Esophagus squamous epithelium (tissue), 5 donors: ENCODE results near the gene SPSB4. TPM values are rescaled to one million over a fixed set of nuclear protein-coding genes. Genes with fewer than 3 reads are reported as not detected.

Experiments
- DNase-seq: peaks from one replicate; lab custom pipeline; 2025; lab: John Stamatoyannopoulos, UW
- H3K27ac ChIP-seq, 4 donors: fragments of 200-600 bp; sonication (generic); one replicate each; pipeline ENCODE4 v1.5.1; 2016 to 2019; ENCODE audit warnings: mild to moderate bottlenecking in 1 of 4
- H3K27me3 ChIP-seq, 4 donors: fragments of 200-600 bp; sonication (generic); 1 replicate in 3 of 4; 2 replicates in 1 of 4; pipeline versions ENCODE4 v1.5.1 to v1.6.0; 2017 to 2021; ENCODE audit warnings: antibody characterized with exemption in 1 of 4
- H3K36me3 ChIP-seq, 3 donors: fragments of 200-600 bp; sonication (generic); one replicate each; pipeline ENCODE4 v1.5.1; 2016 to 2019
- H3K4me1 ChIP-seq, 3 donors: fragments of 200-600 bp; sonication (generic); one replicate each; pipeline ENCODE4 v1.5.1; 2017 to 2019
- H3K4me3 ChIP-seq, 4 donors: fragments of 200-600 bp; sonication (generic); 1 replicate in 3 of 4; 2 replicates in 1 of 4; pipeline ENCODE4 v1.5.1; 2016 to 2019; ENCODE audit warnings: mild to moderate bottlenecking in 2 of 4, moderate library complexity in 1 of 4
- H3K9me3 ChIP-seq, 3 donors: fragments of 200-600 bp; sonication (generic); one replicate each; pipeline ENCODE4 v1.5.1; 2016 to 2019
- POLR2A ChIP-seq, 4 donors: fragments of 450-650 bp; IDR thresholded peaks; one replicate each; pipeline ENCODE4 v1.6.1; 2017; ENCODE audit warnings: antibody characterized with exemption in 4 of 4, mild to moderate bottlenecking in 4 of 4, moderate library complexity in 3 of 4
- WGBS, 2 donors: methylation state at CpG; one replicate each; pipeline ENCODE4 v1.1.5; 2018; 5-methylcytosine and 5-hydroxymethylcytosine counted together
- intact Hi-C: fragments of 100-400 bp; cut with DNase I; formaldehyde crosslinking; loops from one replicate; pipeline ENCODE4 v1.15.0; 2022
- total RNA-seq, 4 donors: library from RNA; depleted of rRNA; stranded (reverse); fragments of >200 nt; gene quantifications; one replicate each; pipeline ENCODE4 v1.1.0, GENCODE V29; 2016
- TF ChIP-seq, protein P1 (sequence below), 6 experiments: fragments of 450-650 bp in 4 of 6; fragments of 200-600 bp in 2 of 6; sonication (generic) in 2 of 6; IDR thresholded peaks; one replicate each; pipeline ENCODE4 v1.5.1; 2016 to 2019; ENCODE audit warnings: antibody characterized with exemption in 6 of 6, mild to moderate bottlenecking in 4 of 6, moderate library complexity in 4 of 6
- donor health status: DM: yes; HTN: yes; CAD: no.

The SPSB4 gene
- total RNA-seq, 4 donors from 2014 or later: not detected

DNA sequence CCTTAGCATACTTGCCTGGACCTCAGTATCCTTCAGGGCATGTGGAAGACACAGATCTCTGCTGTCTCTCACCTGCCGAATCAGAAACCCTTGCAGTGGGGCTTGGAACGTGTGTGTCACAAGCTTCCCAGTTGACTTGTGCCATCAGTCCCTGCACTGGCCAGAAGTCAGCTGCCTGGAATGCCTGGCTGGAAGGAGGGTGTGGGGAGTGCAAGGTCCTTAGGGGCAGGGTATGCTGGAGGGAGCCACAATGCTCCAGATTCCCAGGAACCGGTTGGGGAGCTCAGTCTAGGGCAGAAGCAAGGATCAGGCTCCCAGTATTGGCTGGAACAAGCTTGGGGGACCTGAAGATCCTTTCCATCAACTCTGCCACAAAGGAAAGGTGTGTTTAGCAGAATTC is 27.1 kb downstream of the SPSB4 start:
- TF ChIP-seq, protein P1, sequence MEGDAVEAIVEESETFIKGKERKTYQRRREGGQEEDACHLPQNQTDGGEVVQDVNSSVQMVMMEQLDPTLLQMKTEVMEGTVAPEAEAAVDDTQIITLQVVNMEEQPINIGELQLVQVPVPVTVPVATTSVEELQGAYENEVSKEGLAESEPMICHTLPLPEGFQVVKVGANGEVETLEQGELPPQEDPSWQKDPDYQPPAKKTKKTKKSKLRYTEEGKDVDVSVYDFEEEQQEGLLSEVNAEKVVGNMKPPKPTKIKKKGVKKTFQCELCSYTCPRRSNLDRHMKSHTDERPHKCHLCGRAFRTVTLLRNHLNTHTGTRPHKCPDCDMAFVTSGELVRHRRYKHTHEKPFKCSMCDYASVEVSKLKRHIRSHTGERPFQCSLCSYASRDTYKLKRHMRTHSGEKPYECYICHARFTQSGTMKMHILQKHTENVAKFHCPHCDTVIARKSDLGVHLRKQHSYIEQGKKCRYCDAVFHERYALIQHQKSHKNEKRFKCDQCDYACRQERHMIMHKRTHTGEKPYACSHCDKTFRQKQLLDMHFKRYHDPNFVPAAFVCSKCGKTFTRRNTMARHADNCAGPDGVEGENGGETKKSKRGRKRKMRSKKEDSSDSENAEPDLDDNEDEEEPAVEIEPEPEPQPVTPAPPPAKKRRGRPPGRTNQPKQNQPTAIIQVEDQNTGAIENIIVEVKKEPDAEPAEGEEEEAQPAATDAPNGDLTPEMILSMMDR (IDR thresholded peaks at IDR 0.05): no peak
- no peak for TF ChIP-seq POLR2A (IDR thresholded peaks at IDR 0.05)
- Histone ChIP-seq H3K27me3 (peaks cover 0 to 61% (median 0%) of the 10 kb centered on the region in 4 donors), H3K27ac (no peak overlapping the region), H3K4me1 (peaks cover 11 to 20% (median 14%) of the 10 kb centered on the region in 3 donors), H3K36me3 (no peaks in the 10 kb centered on the region), H3K9me3 (no peaks in the 10 kb centered on the region), H3K4me3 (no peak overlapping the region)
- intact Hi-C loops: no loop called here
- WGBS, 2 donors: 60 to 80% methylated on average over 1 of the region's 3 CpGs
- DNase-seq: no peak

DNA sequence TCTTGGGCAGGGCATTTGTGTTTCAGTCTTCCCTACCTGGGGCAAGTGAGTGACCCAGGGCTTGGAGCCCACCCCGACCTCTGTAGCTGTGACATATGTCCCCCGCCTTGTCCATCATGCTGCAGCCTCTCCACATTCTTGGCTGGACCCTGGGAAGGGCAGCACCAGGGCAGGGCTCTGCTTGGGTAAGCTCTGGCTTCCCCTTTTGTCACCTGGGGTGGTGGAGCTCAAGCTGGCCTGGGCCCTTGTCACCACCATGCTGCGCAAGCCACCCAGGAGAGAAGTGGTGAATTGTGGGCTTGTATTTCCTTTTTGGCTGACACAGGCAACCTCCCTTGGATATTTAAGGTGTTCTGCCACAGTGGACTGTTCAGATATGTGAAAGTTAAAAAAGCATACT is 29.3 kb downstream of the SPSB4 start:
- Histone ChIP-seq H3K9me3 (no peaks in the 10 kb centered on the region), H3K4me3 (no peak overlapping the region), H3K36me3 (no peaks in the 10 kb centered on the region), H3K27ac (no peak overlapping the region), H3K27me3 (peaks cover 0 to 61% (median 0%) of the 10 kb centered on the region in 4 donors), H3K4me1 (peaks cover 11 to 20% (median 14%) of the 10 kb centered on the region in 3 donors)
- intact Hi-C loops: no loop called here
- TF ChIP-seq, protein P1 (IDR thresholded peaks at IDR 0.05): no peak
- no peak for TF ChIP-seq POLR2A (IDR thresholded peaks at IDR 0.05)
- 57% methylated on average over 1 of the region's 3 CpGs; no CpG with 5 or more reads in 1 of the 2 donors for WGBS, 2 donors
- no peak for DNase-seq

DNA sequence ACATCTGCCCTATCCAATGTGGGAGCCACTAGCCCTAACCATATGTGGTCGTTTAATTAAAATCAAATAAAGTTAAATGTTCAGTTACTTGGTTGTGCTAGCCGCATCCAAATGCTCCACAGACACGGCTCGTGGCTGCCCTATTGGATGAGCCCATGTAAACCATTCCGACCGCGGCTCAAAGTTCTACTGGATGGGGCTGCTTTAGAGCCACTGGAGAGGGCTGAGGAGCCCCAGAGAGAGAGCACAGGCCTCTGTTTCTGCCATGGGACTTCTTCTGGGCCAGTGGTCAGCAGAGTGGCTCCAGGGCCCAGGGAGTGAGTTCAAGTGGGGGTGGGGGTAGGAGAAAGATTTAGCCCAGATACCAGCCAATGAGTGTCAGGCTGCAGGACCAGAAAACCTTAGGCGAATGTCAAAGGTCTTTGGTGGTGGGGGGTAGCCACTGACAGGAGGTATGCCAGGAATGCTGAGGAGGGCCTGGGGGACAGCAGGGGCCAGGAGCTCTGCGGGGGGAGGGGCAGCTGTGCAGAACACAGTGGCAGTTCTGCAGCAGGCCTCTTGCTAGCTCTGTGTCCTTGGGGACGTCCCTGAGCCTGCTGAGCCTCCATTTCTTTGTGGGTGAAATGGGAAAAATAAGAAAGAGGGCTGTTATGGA is 30.1 kb downstream of the SPSB4 start:
- Histone ChIP-seq H3K4me3 (no peak overlapping the region), H3K4me1 (peaks cover 8 to 15% (median 10%) of the 10 kb centered on the region in 3 donors), H3K27ac (no peak overlapping the region), H3K9me3 (no peaks in the 10 kb centered on the region), H3K27me3 (peaks cover 0 to 68% (median 0%) of the 10 kb centered on the region in 4 donors), H3K36me3 (no peaks in the 10 kb centered on the region)
- TF ChIP-seq, protein P1 (IDR thresholded peaks at IDR 0.05): no peak
- TF ChIP-seq POLR2A (IDR thresholded peaks at IDR 0.05): no peak
- no peak for DNase-seq
- WGBS, 2 donors: 82 to 83% methylated on average over 9 to 10 of the region's 10 CpGs
- intact Hi-C loops: no loop called here

DNA sequence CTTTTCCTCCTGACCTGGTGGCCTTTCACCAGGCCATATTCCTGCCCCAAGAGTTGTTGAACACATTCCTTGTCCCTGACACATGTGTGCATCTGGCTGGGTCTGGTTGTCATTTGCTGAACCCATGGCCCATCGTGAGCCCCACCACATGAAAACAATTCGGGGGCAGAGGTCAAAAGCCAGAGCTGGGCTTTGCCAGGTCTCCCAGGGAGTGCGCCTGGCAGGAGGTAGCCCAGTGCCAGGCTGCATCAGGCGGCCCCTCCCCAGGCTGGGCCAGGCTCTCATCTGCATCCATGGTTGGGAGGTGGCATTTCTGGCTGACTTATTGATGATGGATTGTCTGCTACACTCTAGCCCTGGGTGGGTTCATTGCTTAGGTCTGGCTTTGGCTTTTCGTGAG is 30.9 kb downstream of the SPSB4 start:
- no peaks in the 10 kb centered on the region for H3K9me3 ChIP-seq
- intact Hi-C loops: no loop called here
- no peak for TF ChIP-seq POLR2A (IDR thresholded peaks at IDR 0.05)
- TF ChIP-seq, protein P1 (IDR thresholded peaks at IDR 0.05): no peak
- peaks cover 0 to 66% (median 0%) of the 10 kb centered on the region in 4 donors for H3K27me3 ChIP-seq
- peaks cover 2 to 7% (median 5%) of the 10 kb centered on the region in 3 donors for H3K4me1 ChIP-seq
- H3K36me3 ChIP-seq: no peaks in the 10 kb centered on the region
- no peak overlapping the region for H3K4me3 ChIP-seq
- 69 to 83% methylated on average over 2 of the region's 5 CpGs for WGBS, 2 donors
- DNase-seq: no peak
- H3K27ac ChIP-seq: no peak overlapping the region

DNA sequence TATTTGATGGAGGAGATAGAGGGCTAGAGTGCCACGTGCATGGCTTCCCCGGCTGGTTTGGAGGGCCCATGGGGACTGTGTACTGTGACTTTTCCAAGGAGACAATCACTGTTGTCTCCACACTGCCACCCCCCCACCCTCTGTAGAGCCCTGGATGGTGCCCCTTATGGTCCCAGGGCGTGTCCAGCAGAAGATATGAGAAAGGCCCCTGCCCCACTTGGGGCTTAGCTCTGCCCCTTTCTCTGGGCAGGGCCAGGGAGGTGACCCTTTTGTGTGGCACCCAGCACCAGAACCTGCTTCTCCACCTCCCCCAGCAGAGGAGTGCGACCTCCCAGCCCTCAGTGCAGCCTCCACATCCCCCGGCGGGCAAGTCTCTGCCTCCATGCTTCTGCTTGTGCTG is 32.1 kb downstream of the SPSB4 start:
- H3K4me3 ChIP-seq: no peak overlapping the region
- H3K4me1 ChIP-seq: no peaks in the 10 kb centered on the region
- TF ChIP-seq, protein P1 (IDR thresholded peaks at IDR 0.05): no peak
- no peak for TF ChIP-seq POLR2A (IDR thresholded peaks at IDR 0.05)
- no peaks in the 10 kb centered on the region for H3K36me3 ChIP-seq
- WGBS, 2 donors: 81 to 96% methylated on average over 4 to 6 of the region's 6 CpGs
- no peak overlapping the region for H3K27ac ChIP-seq
- DNase-seq: no peak
- intact Hi-C loops: no loop called here
- H3K9me3 ChIP-seq: no peaks in the 10 kb centered on the region
- H3K27me3 ChIP-seq: peaks cover 0 to 66% (median 0%) of the 10 kb centered on the region in 4 donors
